Measurements from ENCODE around the gene PRMT2. TPM values are rescaled to one million over a fixed set of nuclear protein-coding genes. Genes with fewer than 3 reads are reported as not detected.
"Not testable (repeated sequence)": the region's sequence is repeated elsewhere in the genome, so short reads cannot be mapped to it uniquely, and the experiment has no call there.

Gene PRMT2
- total and polyA plus RNA-seq, 8 donors: 17.9 to 56.9 (median 26.8) TPM

DNA sequence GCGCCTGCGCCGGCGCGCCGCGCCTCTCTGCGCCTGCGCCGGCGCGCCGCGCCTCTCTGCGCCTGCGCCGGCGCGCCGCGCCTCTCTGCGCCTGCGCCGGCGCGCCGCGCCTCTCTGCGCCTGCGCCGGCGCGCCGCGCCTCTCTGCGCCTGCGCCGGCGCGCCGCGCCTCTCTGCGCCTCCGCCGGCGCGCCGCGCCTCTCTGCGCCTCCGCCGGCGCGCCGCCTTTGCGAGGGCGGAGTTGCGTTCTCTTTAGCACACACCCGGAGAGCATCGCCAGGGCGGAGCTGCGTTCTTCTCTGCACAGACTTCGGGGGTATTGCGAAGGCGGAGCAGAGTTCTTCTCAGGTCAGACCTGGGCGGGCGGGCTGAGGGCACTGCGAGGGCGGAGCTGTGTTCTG lies 63.6 kb downstream of the PRMT2 start:
- H3K27ac ChIP-seq; H3K27me3 ChIP-seq; H3K36me3 ChIP-seq; intact Hi-C loops (cut with DNase I); H3K4me3 ChIP-seq; DNase-seq; FAIRE-seq; H3K4me1 ChIP-seq; H3K9me3 ChIP-seq: not testable (repeated sequence)
- 64 to 77% methylated on average over 34 to 40 of the region's 69 CpGs for WGBS, 2 donors
- ATAC-seq: peak in 2 of 4 donors; percentile 41 to 59

Other genes with a start within 250 kb of the PRMT2 start
- gene DIP2A, start 176.8 kb upstream of the PRMT2 start, total RNA-seq: 10 to 100 TPM; 12.1 to 26.3 (median 16.5) TPM
- 10 to 100 TPM; 23.2 to 28.7 TPM for gene DIP2A, start 176.8 kb upstream of the PRMT2 start, polyA plus RNA-seq
- 1 to 10 TPM in 3 of 6 donors, under 1 TPM in 3; 0.46 to 4.7 (median 0.85) TPM for gene S100B, start 30.6 kb upstream of the PRMT2 start, total RNA-seq
- gene S100B, start 30.6 kb upstream of the PRMT2 start, polyA plus RNA-seq: 10 to 100 TPM in 1 of 2 donors, 1 to 10 TPM in 1; 3.5 to 10.8 TPM

Data from pancreas (tissue), 10 donors.